HG02678 (cell line): ENCODE measurements around the gene NFIX.

ENCODE experiments used
- ATAC-seq: cut with Tn5 transposase; IDR thresholded peaks from one replicate; pipeline ENCODE4 v1.9.1; 2021; ENCODE audit warnings: mild to moderate bottlenecking, moderate library complexity; ENCODE audit not compliant: unreplicated experiment

Gene NFIX

GRCh38 chr19:13033819-13034611 lies 38.7 kb downstream of the NFIX start:
- no peak for ATAC-seq

- no peak for ATAC-seq
These were observed 39.4 kb downstream of the NFIX start for GRCh38 chr19:13034636-13035035.

DNA sequence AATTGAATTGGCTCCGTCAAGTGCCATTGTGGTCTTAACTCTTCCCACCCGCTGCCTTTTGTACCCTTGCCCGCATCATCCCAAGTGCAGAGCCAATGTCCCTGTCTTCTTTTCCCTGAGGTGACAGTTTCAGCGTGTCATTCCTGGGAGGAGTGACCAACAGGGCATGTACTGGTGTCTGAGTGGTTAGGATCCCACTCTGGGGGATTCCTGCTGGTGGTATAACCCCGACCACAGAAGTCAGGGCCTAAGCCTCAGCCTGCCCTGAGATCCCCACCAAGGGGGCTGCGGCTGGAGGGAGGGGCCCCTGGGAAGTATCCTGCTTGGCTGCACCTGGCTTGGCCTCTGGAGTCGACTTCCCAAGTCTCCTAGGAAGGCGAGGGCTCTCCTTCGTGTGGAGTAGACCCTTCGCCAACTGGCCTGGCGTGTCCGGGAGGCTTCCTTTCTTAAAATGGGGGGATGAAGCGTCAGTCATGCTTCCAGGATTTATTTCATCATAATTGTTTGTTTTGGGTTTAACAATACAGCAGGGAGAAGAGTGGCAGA lies 40.6 kb downstream of the NFIX start:
- no peak for ATAC-seq

DNA sequence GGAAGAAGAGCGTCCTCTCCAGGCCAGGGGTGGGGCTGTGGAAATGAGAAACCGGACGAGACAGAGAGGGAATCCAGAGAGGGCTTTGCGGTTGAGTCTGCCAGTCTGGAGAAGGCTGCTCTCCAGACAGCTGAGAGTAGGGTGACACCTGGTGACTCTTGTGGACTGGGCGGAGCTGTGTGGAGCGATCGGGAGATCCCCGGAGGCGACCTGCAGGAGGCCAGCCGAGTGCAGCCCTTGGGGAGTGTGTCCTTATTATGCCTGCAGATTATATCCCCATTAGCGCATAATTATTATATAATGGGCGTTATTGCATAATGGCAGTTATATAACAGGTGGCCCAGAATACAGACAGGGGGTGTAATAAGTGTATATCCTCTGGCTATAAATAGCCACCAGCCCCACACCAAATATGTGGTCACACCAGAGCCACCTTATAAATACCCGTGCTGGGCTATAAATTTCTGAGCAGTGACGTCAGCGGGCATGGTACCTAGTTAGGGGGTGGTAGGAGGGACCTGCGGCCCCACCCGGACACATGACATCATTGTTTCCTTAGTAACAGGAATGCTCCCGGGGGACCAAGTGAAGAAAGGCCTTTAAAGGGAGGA lies 41.2 kb downstream of the NFIX start:
- ATAC-seq, result no peak

DNA sequence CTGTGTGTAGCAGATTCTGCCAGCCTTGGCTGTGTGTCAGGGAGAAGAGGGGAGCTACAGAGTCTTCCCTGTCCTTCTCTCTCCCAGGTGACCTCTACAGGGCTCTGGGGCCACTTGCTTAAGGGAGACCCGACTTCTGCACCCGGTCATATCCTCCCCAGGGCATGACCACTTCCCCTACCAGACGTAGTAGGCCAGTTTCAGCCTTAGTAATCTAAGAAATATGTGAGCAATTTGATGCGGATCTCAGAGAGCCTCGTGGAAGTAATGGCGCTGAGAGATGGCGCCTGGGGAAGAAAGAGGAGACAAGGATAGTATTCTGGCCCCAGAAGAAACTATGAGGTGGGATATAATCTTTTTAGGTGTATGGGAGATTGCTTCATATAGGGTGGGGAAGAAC lies 41.9 kb downstream of the NFIX start:
- no peak for ATAC-seq

DNA sequence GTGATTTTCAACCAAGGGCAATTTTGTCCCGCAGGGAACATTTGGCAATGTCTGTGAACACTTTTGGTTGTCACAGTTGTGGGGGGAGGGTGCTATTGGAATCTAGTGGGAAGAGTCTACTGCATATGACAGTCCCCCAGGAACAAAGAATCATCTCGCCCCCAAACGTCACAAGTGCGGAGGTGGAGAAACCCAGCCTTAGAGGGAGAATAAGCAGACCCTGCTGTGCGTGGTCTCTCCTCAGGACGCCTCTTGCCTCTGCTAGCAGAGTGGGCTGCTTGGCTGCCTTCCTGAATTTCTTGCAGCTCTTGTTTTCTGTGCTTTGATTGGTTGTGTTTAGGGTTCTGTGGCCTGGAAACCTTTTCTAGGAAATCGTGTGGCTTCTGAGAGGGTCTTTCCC lies 42.5 kb downstream of the NFIX start:
- ATAC-seq, result no peak

GRCh38 chr19:13038306-13039210 lies 43.3 kb downstream of the NFIX start:
- ATAC-seq, result no peak

GRCh38 chr19:13039211-13039789 lies 44.0 kb downstream of the NFIX start:
- no peak for ATAC-seq

- no peak for ATAC-seq
These were observed 45.1 kb downstream of the NFIX start for GRCh38 chr19:13040232-13040947.

DNA sequence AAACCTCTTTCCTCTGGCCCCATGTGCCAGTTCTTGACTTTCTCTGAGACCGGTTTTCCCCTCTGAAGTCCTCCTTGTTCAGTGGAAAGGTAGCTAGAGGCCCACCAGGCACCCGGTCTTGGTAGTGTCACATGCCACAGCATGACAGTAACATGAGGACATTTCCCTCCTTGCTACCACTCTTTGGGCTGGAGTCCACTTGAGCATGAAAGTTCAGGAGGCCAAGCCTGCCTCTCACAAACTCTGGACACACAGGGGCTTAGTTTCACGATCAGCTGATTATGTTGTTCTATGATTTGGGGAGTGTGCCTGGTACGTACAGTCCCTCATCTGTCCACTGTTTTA lies 45.6 kb downstream of the NFIX start:
- no peak for ATAC-seq

DNA sequence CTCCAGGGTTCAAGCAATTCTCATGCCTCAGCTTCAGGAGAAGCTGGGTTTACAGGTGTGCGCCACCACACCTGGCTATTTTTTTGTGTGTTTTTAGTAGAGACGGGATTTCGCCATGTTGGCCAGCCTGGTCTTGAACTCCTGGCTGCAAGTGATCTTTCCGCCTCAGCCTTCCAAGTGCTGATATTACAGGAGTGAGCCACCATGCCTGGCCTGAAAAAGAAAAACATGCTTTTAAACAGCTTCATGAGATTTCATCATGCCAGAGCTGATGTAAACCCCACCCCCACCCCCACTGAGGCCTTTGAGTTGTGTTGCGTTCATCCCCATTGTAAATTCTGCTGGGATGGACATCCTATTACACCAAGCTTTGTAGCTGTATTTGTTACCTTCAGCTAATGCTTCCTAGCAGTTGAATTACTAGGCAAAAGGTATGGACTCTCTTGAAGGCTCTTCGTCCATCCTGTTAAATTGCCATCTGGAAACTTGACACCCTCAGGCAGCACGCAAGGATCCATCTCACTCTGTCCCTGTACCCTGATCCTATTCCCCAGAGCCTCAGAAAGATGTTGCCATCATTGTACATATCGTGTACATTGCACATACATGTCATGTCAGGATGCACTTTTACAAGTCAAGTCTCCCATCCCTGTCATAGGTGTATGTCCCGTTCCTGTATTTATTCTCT lies 47.3 kb downstream of the NFIX start:
- ATAC-seq, result no peak

- no peak for ATAC-seq
These were observed 48.0 kb downstream of the NFIX start for GRCh38 chr19:13043285-13043684.

DNA sequence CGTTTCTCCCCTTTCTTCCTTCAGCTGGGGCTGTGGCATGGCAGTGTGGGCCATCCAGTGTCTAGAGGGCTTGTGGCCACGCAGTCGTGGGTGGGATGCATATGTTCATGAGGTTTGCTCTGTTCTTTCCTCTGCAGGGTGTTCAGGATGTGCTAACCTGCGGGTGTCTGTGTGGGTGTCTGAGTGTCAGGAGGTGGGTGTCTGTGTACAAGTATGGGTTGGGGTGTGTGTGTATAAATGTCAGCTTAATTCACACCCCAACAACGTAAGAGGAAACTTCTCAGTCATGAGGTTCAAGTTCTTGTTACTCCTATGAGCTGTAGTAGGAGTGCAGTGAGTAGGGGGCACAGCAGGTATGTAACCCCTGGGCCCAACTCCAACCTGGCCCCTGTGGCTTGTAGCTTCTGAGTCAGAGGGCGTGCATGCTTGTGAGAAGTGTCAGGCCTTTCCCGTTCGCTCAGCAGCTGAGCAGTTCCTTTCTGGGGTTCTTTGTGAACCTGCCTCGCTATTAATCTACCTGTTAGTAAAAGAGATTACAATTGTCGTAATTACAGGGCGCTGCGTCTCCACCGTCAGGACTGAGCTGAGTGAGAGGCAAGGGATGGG lies 49.1 kb downstream of the NFIX start:
- ATAC-seq, result no peak

- ATAC-seq, result no peak
These were observed 50.5 kb downstream of the NFIX start for GRCh38 chr19:13045812-13046211.

DNA sequence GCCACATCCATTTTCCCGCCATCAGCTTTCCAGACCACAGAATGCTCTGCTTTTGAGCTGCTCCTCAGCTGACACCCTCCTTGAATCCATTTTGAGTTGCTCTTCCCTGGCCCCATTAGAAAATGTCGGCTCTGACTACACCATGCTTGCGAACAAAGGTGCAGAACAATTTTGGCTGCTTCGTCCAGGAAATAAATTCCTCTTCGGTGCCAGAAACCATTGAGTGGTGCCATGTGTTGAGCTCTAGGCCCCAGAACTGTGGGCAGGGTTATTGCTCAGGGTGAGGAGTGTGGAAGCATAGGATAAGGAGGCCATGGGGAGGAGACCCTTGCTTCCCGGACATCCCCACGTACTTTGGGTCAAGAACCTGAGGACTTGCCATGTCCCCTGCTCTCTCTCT lies 52.1 kb downstream of the NFIX start:
- ATAC-seq, result no peak

DNA sequence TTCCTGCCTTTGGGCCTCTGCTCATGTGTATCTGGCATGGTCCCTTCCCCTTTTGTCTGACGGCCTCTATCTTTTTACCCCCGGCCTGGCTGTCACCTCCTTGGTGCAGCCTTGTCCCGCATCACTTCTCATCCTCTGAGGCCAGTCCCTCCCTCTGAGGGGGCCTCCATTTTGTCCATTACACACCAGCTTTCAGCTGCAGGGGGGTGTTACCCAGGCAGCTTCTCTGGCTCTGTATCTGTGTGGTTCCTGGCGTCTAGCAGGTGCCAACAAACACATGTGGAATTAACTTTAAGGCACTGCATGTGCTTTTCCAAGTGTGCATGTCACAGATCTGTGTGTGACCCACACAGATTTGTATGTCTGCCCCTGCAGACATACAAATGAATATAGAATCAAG lies 55.0 kb downstream of the NFIX start:
- ATAC-seq, result no peak

- ATAC-seq, result no peak
These were observed 56.4 kb downstream of the NFIX start for GRCh38 chr19:13051557-13052165.

DNA sequence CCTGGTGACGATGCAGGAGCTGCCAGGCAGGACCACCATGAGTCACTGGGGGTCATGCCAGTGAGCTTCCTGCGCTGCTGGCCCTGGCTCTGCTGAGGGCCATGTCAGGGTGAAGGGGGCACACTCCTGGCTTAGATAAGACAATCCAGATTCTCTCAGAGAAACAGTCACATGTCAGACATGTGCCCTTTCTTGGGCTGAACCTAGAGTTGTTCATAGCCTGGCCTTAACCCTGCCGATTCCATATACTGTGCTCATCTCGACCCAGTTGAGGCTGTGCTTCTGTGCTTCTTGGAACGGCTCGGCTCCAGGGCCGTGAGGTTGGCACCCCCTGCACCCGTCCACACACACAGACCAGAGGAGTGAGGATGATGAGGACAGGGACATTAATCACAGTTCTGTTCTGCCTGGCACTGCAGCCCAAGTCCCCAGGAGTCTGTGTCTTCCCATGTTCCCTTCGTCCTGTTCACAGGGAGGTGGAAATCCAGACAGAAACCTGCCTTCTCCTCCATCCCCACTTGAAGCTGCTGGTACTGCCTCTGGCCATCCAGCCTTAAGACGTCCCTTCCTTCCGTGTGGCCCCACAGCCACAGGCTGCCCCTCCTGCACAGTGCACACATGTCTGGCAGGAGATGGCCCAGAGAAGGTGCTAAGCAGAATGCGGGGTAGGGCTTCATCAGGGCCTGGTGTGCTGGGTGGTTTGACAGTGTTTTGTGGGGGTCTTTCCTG lies 57.3 kb downstream of the NFIX start:
- ATAC-seq, result no peak
